SU-DHL-6 (cell line): ENCODE results near the gene OR56A1.

ENCODE experiments used
- EZH2phosphoT487 ChIP-seq: fragments of 200-600 bp; sonication (generic), shearing (Covaris generic); conservative IDR thresholded peaks from 2 replicates; pipeline ENCODE4 v1.6.1; 2018; ENCODE audit warnings: mild to moderate bottlenecking, antibody characterized with exemption, low read length, moderate library complexity, mixed read lengths
- TF ChIP-seq, protein P1 (sequence below): fragments of 200-600 bp; sonication (generic); IDR thresholded peaks from one replicate; pipeline ENCODE4 v1.5.1; 2017; ENCODE audit warnings: antibody characterized with exemption, mild to moderate bottlenecking, low read length, moderate library complexity; ENCODE audit not compliant: insufficient read depth, poor library complexity, severe bottlenecking

DNA sequence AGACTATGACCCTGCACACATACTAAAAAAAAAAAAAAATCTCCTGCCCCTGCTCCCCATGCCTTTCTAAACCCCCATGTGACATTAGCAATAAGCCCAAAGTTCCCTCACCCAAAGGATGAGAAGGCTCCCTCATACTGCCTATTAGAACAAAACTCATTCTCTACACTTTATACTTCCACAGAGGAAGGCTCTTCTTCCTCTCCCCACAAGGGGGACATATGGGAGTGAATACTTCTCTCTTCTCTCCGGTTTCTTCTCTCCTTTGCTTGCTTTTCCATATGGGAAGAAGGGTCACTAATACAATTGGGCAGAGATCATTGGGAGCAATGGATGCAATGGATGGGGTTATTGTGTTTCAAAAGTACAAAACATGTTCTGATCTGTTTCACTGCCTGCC is 47.1 kb downstream of the OR56A1 start:
- TF ChIP-seq, protein P1, sequence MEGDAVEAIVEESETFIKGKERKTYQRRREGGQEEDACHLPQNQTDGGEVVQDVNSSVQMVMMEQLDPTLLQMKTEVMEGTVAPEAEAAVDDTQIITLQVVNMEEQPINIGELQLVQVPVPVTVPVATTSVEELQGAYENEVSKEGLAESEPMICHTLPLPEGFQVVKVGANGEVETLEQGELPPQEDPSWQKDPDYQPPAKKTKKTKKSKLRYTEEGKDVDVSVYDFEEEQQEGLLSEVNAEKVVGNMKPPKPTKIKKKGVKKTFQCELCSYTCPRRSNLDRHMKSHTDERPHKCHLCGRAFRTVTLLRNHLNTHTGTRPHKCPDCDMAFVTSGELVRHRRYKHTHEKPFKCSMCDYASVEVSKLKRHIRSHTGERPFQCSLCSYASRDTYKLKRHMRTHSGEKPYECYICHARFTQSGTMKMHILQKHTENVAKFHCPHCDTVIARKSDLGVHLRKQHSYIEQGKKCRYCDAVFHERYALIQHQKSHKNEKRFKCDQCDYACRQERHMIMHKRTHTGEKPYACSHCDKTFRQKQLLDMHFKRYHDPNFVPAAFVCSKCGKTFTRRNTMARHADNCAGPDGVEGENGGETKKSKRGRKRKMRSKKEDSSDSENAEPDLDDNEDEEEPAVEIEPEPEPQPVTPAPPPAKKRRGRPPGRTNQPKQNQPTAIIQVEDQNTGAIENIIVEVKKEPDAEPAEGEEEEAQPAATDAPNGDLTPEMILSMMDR: no peak
- TF ChIP-seq EZH2phosphoT487: no peak
